Endothelial cell of umbilical vein (primary cell): Measurements from ENCODE around the gene MED27. TPM values are rescaled to one million over a fixed set of nuclear protein-coding genes. Genes with fewer than 3 reads are reported as not detected.

ENCODE experiments used
- BruUV-seq: library from RNA; stranded (reverse); fragments of 400-500 nt; replicated peaks from 2 replicates; lab custom pipeline; 2021; lab: Mats Ljungman, UMichigan
- CTCF ChIA-PET: fragments of 300-600, 350-600 bp; sonication (Branson Sonifier 250); formaldehyde crosslinking; loops from one replicate; lab custom pipeline; 2021; ENCODE audit warnings: antibody characterized with exemption, inconsistent platforms; lab: Charles Lee
- POLR2A ChIA-PET: fragments of 300-600, 350-600 bp; sonication (Branson Sonifier 250); formaldehyde crosslinking; loops from one replicate; lab custom pipeline; 2021; ENCODE audit warnings: antibody characterized with exemption, inconsistent platforms; lab: Charles Lee
- DNase-seq: peaks from one replicate; pipeline ENCODE4 v3.0.0-alpha.2; 2011; ENCODE audit warnings: low read depth, low spot score
- FAIRE-seq: peaks from 2 replicates; lab custom pipeline; 2011; peaks lifted over from hg19 to GRCh38; lab: Jason Lieb, UNC
- H2AFZ ChIP-seq: 2 replicates; pipeline ENCODE4 v1.6.0; 2012; ENCODE audit warnings: low read depth, low read length, control low read depth, inconsistent platforms
- H3K27ac ChIP-seq: 2 replicates; pipeline ENCODE4 v1.5.1; 2011; ENCODE audit warnings: low read depth, mild to moderate bottlenecking, control low read depth, low read length, moderate library complexity; ENCODE audit not compliant: insufficient read depth
- H3K27me3 ChIP-seq, 2 experiments: 2 replicates each; pipeline versions ENCODE4 v1.6.0 to v1.6.1; 2011; ENCODE audit warnings: low read length in 2 of 2, mixed read lengths in 1 of 2; ENCODE audit not compliant: control insufficient read depth in 2 of 2, insufficient read depth in 2 of 2
- H3K36me3 ChIP-seq, 2 experiments: 2 replicates in 1 of 2; 3 replicates in 1 of 2; pipeline ENCODE4 v1.5.1; 2011; ENCODE audit warnings: low read length in 2 of 2, mild to moderate bottlenecking in 1 of 2, moderate library complexity in 1 of 2; ENCODE audit not compliant: control insufficient read depth in 2 of 2, insufficient read depth in 2 of 2; ENCODE audit errors: extremely low read depth in 1 of 2
- H3K4me1 ChIP-seq: 3 replicates; pipeline ENCODE4 v1.5.1; 2011; ENCODE audit warnings: mild to moderate bottlenecking, low read length; ENCODE audit not compliant: control insufficient read depth, insufficient read depth; ENCODE audit errors: extremely low read depth
- H3K4me2 ChIP-seq: 2 replicates; pipeline ENCODE4 v1.6.1; 2011; ENCODE audit warnings: low read length, control low read depth, mixed read lengths; ENCODE audit not compliant: insufficient read depth
- H3K4me3 ChIP-seq, 3 experiments: fragments of 200-600 bp in 1 of 3; sonication (generic), shearing (Covaris generic) in 1 of 3; replicated peaks in 1 of 3; 2 replicates each; pipeline ENCODE4 v1.5.1; 2011 to 2016; ENCODE audit warnings: control low read depth in 3 of 3, low read length in 3 of 3, mild to moderate bottlenecking in 2 of 3, inconsistent platforms in 1 of 3, low read depth in 1 of 3, moderate library complexity in 1 of 3; ENCODE audit not compliant: insufficient read depth in 1 of 3
- H3K79me2 ChIP-seq: 2 replicates; pipeline ENCODE4 v1.6.0; 2012; ENCODE audit warnings: low read length, inconsistent platforms; ENCODE audit not compliant: control insufficient read depth, insufficient read depth
- H3K9ac ChIP-seq: replicated peaks from 2 replicates; pipeline ENCODE3; 2011; ENCODE audit warnings: low read length, control low read depth; ENCODE audit not compliant: insufficient read depth; ENCODE audit errors: extremely low read depth
- H3K9me1 ChIP-seq: replicated peaks from 3 replicates; pipeline ENCODE4 v1.6.0; 2011; ENCODE audit warnings: mild to moderate bottlenecking, low read length; ENCODE audit not compliant: control insufficient read depth, insufficient read depth; ENCODE audit errors: extremely low read depth
- H3K9me3 ChIP-seq: replicated peaks from 2 replicates; pipeline ENCODE4 v1.5.1; 2012; ENCODE audit warnings: low read length, inconsistent platforms; ENCODE audit not compliant: control insufficient read depth, insufficient read depth
- H4K20me1 ChIP-seq: replicated peaks from 2 replicates; pipeline ENCODE3; 2011; ENCODE audit warnings: mild to moderate bottlenecking, low read length; ENCODE audit not compliant: control insufficient read depth, insufficient read depth; ENCODE audit errors: extremely low read depth
- CTCF ChIP-seq, 2 donors: IDR thresholded peaks; 1 replicate in 1 of 2; 2 replicates in 1 of 2; pipeline ENCODE4 v1.5.1; 2011; ENCODE audit warnings: low read length in 2 of 2, mild to moderate bottlenecking in 2 of 2, moderate library complexity in 2 of 2, control low read depth in 1 of 2, inconsistent platforms in 1 of 2, low read depth in 1 of 2; ENCODE audit not compliant: insufficient read depth in 1 of 2; ENCODE audit errors: extremely low read depth in 1 of 2
- EZH2 ChIP-seq: IDR thresholded peaks from 2 replicates; pipeline ENCODE4 v1.6.1; 2012; ENCODE audit warnings: borderline replicate concordance, low read depth, mild to moderate bottlenecking, moderate library complexity, low read length, inconsistent platforms; ENCODE audit not compliant: severe bottlenecking
- FOS ChIP-seq: IDR thresholded peaks from 2 replicates; pipeline ENCODE4 v1.6.1; 2011; ENCODE audit warnings: mild to moderate bottlenecking, low read length, moderate library complexity, borderline replicate concordance; ENCODE audit not compliant: insufficient read depth
- GATA2 ChIP-seq: IDR thresholded peaks from 2 replicates; pipeline ENCODE4 v1.7.0; 2011; ENCODE audit warnings: low read depth, mild to moderate bottlenecking, moderate library complexity, mixed read lengths, low read length; ENCODE audit not compliant: insufficient read length, insufficient read depth
- JUN ChIP-seq: IDR thresholded peaks from 2 replicates; pipeline ENCODE4 v1.6.1; 2011; ENCODE audit warnings: borderline replicate concordance, low read depth; ENCODE audit not compliant: insufficient read length, insufficient read depth
- MAX ChIP-seq: IDR thresholded peaks from 2 replicates; pipeline ENCODE4 v1.6.1; 2011; ENCODE audit not compliant: insufficient read depth, insufficient read length
- MYC ChIP-seq: IDR thresholded peaks from one replicate; pipeline ENCODE4 v1.6.1; 2011; ENCODE audit warnings: mild to moderate bottlenecking, low read depth, low read length
- POLR2A ChIP-seq: IDR thresholded peaks from 2 replicates; pipeline ENCODE4 v1.6.1; 2012; ENCODE audit warnings: low read depth, mild to moderate bottlenecking, control low read depth, low read length
- POLR2AphosphoS5 ChIP-seq: IDR thresholded peaks from 2 replicates; pipeline ENCODE4 v1.6.1; 2012; ENCODE audit warnings: low read depth, mild to moderate bottlenecking, control low read depth, low read length, moderate library complexity; ENCODE audit not compliant: insufficient read depth
- dilution Hi-C: fragments of 300-500 bp; cut with MboI; formaldehyde crosslinking; loops from one replicate; pipeline ENCODE4 v1.15.0; 2019; ENCODE audit warnings: low sequenced_read_pairs; ENCODE audit not compliant: extremely low pct_ligation_motif_present
- intact Hi-C: fragments of 100-400 bp; cut with micrococcal nuclease; formaldehyde crosslinking; loops from one replicate; pipeline ENCODE4 v1.10.0; 2022
- polyA plus RNA-seq, 4 experiments: library from polyadenylated mRNA; depleted of rRNA in 3 of 4; stranded (reverse) in 3 of 4; unstranded in 1 of 4; fragments of >200 nt; gene quantifications; 2 replicates each; pipeline versions ENCODE4 v1.2.1 to v1.2.3, GENCODE V29; 2011 to 2012; ENCODE audit warnings: missing spikeins in 1 of 4
- total RNA-seq: library from RNA; stranded (reverse); gene quantifications from 2 replicates; pipeline ENCODE4 v1.2.3, GENCODE V29; 2021

The MED27 gene
- total and polyA plus RNA-seq, 2 donors (not counting 3 experiments of a cell fraction or from before 2014, with no cell fraction given) = 27.9 to 47.8 TPM

GRCh38 chr9:131884222-131884621 lies 195.4 kb downstream of the MED27 start:
- TF ChIP-seq GATA2 (no peak), POLR2A (no peak), MYC (no peak), POLR2AphosphoS5 (no peak), JUN (no peak)
- no peaks in the 10 kb centered on the region for H3K9me3 ChIP-seq
- H3K4me2 ChIP-seq = no peak overlapping the region
- H3K9me1 ChIP-seq = no peaks in the 10 kb centered on the region
- BruUV-seq = no TSS peak
- H4K20me1 ChIP-seq = no peaks in the 10 kb centered on the region
- H3K36me3 ChIP-seq = no peaks in the 10 kb centered on the region
- FAIRE-seq (no peak), DNase-seq (no peak)
- H3K27ac ChIP-seq = no peak overlapping the region
- no peaks in the 10 kb centered on the region for H3K79me2 ChIP-seq
- no peak overlapping the region for H3K4me3 ChIP-seq
- POLR2A ChIA-PET = no interaction called here
- H3K4me1 ChIP-seq = peaks cover 7% of the 10 kb centered on the region
- H3K9ac ChIP-seq = no peak overlapping the region
- H3K27me3 ChIP-seq = no peaks in the 10 kb centered on the region
- no peak overlapping the region for H2AFZ ChIP-seq
- CTCF ChIA-PET = interaction anchor here (0.7 kb wide), 1 partner anchor 73 kb away, joined by 4 read pairs; no protein-coding TSS in a partner anchor
- dilution Hi-C loops = no loop called here
- intact Hi-C loops = no loop called here

GRCh38 chr9:131880833-131881583 lies 198.7 kb downstream of the MED27 start:
- dilution Hi-C loops = no loop called here
- H3K27me3 ChIP-seq = no peaks in the 10 kb centered on the region
- peak; percentile 58 for FAIRE-seq
- CTCF ChIA-PET = interaction anchor here (1.0 kb wide), 1 partner anchor 289 kb away, joined by 3 read pairs; no protein-coding TSS in a partner anchor
- H4K20me1 ChIP-seq = no peaks in the 10 kb centered on the region
- no TSS peak for BruUV-seq
- DNase-seq = no peak
- H3K27ac ChIP-seq = no peak overlapping the region
- no peak overlapping the region for H2AFZ ChIP-seq
- intact Hi-C loops = no loop called here
- H3K4me1 ChIP-seq = peaks cover 11% of the 10 kb centered on the region
- no peak overlapping the region for H3K9ac ChIP-seq
- H3K9me3 ChIP-seq = no peaks in the 10 kb centered on the region
- no peak overlapping the region for H3K4me3 ChIP-seq
- H3K4me2 ChIP-seq = peak overlapping the region; percentile 30
- POLR2A ChIA-PET = no interaction called here
- H3K79me2 ChIP-seq = no peaks in the 10 kb centered on the region
- TF ChIP-seq POLR2A (no peak), MAX (no peak), CTCF (IDR thresholded peaks at IDR 0.05; ENCODE audit: extremely low read depth in 1 of 2, insufficient read depth in 1 of 2, low read depth in 1 of 2, low read length in 2 of 2) (no peak), EZH2 (no peak), FOS (no peak)
- no peaks in the 10 kb centered on the region for H3K36me3 ChIP-seq
- no peaks in the 10 kb centered on the region for H3K9me1 ChIP-seq
